Kidney (tissue), 14 donors: ENCODE data around the gene RRP7A. TPM values are rescaled to one million over a fixed set of nuclear protein-coding genes. Genes with fewer than 3 reads are reported as not detected.
"Not testable (repeated sequence)": the region's sequence is repeated elsewhere in the genome, so short reads cannot be mapped to it uniquely, and the experiment has no call there.

ENCODE experiments used
- DNase-seq, 5 donors: peaks; one replicate each; pipeline ENCODE4 v3.0.0-alpha.2; 2013 to 2020
- FAIRE-seq: peaks from 2 replicates; lab custom pipeline; 2012; peaks lifted over from hg19 to GRCh38; lab: Jason Lieb, UNC
- H3K27ac ChIP-seq, 2 donors: one replicate each; pipeline ENCODE4 v1.7.0; 2013; ENCODE audit warnings: low read depth in 2 of 2, low read length in 2 of 2, inconsistent platforms in 1 of 2
- H3K27me3 ChIP-seq: one replicate; pipeline ENCODE4 v1.7.1; 2013; ENCODE audit warnings: low read length, inconsistent platforms; ENCODE audit not compliant: control insufficient read depth, insufficient read depth
- H3K36me3 ChIP-seq, 3 donors: one replicate each; pipeline versions ENCODE4 v1.7.0 to v1.7.1; 2013; ENCODE audit warnings: low read length in 3 of 3, control low read depth in 1 of 3, inconsistent platforms in 1 of 3; ENCODE audit not compliant: insufficient read depth in 3 of 3, control insufficient read depth in 2 of 3
- H3K4me1 ChIP-seq, 3 donors: one replicate each; pipeline versions ENCODE4 v1.7.0 to v1.7.1; 2013; ENCODE audit warnings: low read length in 3 of 3, inconsistent platforms in 1 of 3, low read depth in 1 of 3; ENCODE audit not compliant: control insufficient read depth in 2 of 3, insufficient read depth in 2 of 3
- H3K4me3 ChIP-seq, 3 donors: one replicate each; pipeline versions ENCODE4 v1.7.0 to v1.8.1; 2013; ENCODE audit warnings: low read length in 3 of 3, control low read depth in 1 of 3, inconsistent platforms in 1 of 3
- H3K9ac ChIP-seq, 3 donors: one replicate each; pipeline versions ENCODE4 v1.7.0 to v1.7.1; 2013; ENCODE audit warnings: low read length in 3 of 3, control low read depth in 1 of 3, inconsistent platforms in 1 of 3
- H3K9me3 ChIP-seq, 3 donors: one replicate each; pipeline versions ENCODE4 v1.7.0 to v1.7.1; 2013; ENCODE audit warnings: low read length in 3 of 3, control low read depth in 1 of 3, inconsistent platforms in 1 of 3; ENCODE audit not compliant: control insufficient read depth in 2 of 3, insufficient read depth in 1 of 3
- intact Hi-C: fragments of 100-400 bp; cut with DNase I; formaldehyde crosslinking; loops from one replicate; pipeline ENCODE4 v1.11.1; 2022
- polyA plus RNA-seq: library from polyadenylated mRNA; stranded (reverse); fragments of 350-450 nt; fragmentation: Illumina TruSeq; extraction: RNeasy Lipid Tissue Mini Kit (QIAGEN cat#74804); gene quantifications from one replicate; pipeline ENCODE4 v1.2.3, GENCODE V29; 2014; ENCODE audit warnings: low read depth, low replicate concordance; ENCODE audit not compliant: insufficient read depth
- total RNA-seq: library from RNA; stranded (reverse); fragmentation: NEBNext Ultra II Directional; extraction: Animal tissue kit (Norgen Biotek cat#: 25700); gene quantifications from one replicate; pipeline ENCODE4 v1.2.1, GENCODE V29; 2021
- TF ChIP-seq, protein P1 (sequence below): IDR thresholded peaks from 3 replicates; pipeline ENCODE4 v1.5.1; 2012; ENCODE audit warnings: mild to moderate bottlenecking, moderate library complexity, borderline replicate concordance; ENCODE audit not compliant: insufficient read depth; ENCODE audit errors: extremely low read depth
- donor health status: control.
- donor health status: control.
- donor health status: control.
- donor health status: control.
- donor health status: control.
- donor health status: DM: yes; HTN: yes; CAD: no.
- donor health status: Normal renal cell carcinoma (clear cell type).

The RRP7A gene
- total and polyA plus RNA-seq, 2 donors from 2014 or later, result 26.3 to 35.2 TPM

DNA sequence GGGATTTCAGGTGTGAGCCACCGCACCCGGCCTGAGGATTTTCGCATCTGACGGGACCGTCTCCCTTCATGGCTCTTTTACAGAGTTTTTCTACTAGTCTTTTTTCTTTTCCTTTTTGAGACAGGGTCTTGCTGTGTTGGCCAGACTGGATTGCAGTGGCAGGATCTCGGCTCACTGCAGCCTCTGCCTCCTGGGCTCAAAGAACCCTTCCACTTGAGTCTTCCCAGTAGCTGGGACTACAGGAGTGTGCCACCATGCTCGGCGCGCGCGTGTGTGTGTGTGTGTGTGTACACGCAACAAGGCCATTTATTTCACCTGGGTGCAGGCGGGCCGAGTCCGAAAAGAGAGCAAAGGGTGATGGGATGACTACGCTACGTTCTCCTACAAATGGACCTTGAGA is 45.1 kb upstream of the RRP7A start:
- DNase-seq, result no peak
- no peaks in the 10 kb centered on the region for H3K9me3 ChIP-seq
- no peaks in the 10 kb centered on the region for H3K27me3 ChIP-seq
- no peak overlapping the region for H3K27ac ChIP-seq
- intact Hi-C loops, result no loop called here
- TF ChIP-seq, protein P1, sequence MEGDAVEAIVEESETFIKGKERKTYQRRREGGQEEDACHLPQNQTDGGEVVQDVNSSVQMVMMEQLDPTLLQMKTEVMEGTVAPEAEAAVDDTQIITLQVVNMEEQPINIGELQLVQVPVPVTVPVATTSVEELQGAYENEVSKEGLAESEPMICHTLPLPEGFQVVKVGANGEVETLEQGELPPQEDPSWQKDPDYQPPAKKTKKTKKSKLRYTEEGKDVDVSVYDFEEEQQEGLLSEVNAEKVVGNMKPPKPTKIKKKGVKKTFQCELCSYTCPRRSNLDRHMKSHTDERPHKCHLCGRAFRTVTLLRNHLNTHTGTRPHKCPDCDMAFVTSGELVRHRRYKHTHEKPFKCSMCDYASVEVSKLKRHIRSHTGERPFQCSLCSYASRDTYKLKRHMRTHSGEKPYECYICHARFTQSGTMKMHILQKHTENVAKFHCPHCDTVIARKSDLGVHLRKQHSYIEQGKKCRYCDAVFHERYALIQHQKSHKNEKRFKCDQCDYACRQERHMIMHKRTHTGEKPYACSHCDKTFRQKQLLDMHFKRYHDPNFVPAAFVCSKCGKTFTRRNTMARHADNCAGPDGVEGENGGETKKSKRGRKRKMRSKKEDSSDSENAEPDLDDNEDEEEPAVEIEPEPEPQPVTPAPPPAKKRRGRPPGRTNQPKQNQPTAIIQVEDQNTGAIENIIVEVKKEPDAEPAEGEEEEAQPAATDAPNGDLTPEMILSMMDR, result no peak
- H3K4me1 ChIP-seq, result peaks cover 0 to 9% (median 5%) of the 10 kb centered on the region in 3 donors
- no peak overlapping the region for H3K4me3 ChIP-seq
- no peak for FAIRE-seq
- H3K9ac ChIP-seq, result no peak overlapping the region
- no peaks in the 10 kb centered on the region for H3K36me3 ChIP-seq

DNA sequence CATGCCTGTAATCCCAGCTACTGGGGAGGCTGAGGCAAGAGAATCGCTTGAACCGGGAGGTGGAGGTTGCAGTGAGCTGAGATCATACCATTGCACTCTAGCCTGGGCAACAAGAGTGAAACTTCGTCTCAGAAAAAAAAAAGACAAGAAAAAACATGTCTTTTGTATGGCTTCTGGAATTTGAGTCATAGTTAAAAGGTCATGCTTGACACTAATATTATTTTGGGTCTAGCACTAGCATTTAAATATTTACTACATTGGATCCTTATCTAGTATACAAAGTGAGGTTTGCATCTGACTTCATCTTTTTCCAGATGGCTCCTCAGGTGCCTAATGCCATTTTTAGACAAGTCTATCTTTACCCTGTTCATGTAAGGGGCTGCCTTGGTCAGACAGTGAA is 44.3 kb upstream of the RRP7A start:
- H3K4me1 ChIP-seq, H3K36me3 ChIP-seq, DNase-seq, intact Hi-C loops, H3K27ac ChIP-seq, FAIRE-seq, H3K4me3 ChIP-seq, H3K27me3 ChIP-seq, H3K9me3 ChIP-seq, H3K9ac ChIP-seq: not testable (repeated sequence)

DNA sequence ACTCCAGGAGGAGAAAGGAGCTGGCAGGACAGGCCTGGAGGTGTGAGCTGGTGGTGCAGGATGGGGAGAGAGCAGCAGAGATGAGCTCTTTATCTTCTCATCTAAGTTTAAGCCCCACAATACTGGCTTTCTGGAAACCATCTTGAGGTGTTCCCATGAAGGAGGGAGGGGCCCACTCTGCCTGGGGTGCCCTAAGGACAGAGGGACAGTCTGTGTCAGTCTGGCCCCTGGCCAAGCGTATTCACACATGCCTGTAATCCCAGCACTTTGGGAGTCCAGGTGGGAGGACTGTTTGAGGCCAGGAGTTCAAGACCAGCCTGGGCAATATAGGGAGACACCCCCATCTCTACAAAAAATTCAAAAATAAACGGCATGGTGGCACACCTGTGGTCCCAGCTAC is 43.1 kb upstream of the RRP7A start:
- TF ChIP-seq, protein P1, result no peak
- Histone ChIP-seq H3K9ac (no peak overlapping the region), H3K4me1 (peaks cover 0 to 9% (median 5%) of the 10 kb centered on the region in 3 donors), H3K36me3 (no peaks in the 10 kb centered on the region), H3K27me3 (no peaks in the 10 kb centered on the region), H3K27ac (no peak overlapping the region), H3K4me3 (no peak overlapping the region), H3K9me3 (no peaks in the 10 kb centered on the region)
- FAIRE-seq (no peak), DNase-seq (peak in 1 of 5 donors; percentile 11)
- intact Hi-C loops, result no loop called here

DNA sequence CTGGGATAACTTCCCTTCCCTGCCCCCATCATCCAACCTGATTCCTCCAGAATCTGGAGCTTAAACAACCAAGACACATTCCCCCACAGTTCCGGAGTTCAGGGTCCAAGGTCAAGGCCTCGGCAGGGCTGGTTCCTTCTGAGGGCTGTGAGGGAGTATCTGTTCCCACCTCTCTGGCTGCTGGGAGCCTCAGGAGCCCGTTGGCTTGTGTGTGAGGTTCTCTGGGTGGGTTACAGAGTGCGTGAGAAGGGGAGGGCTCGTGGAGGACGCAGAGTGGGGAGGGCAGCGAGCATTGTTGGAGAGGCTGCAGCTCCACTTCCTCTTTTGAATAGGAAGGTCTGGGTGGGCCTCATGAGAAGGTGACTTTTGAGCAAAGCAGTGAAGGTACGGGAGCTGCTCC is 42.7 kb upstream of the RRP7A start:
- intact Hi-C loops, result no loop called here
- Histone ChIP-seq H3K36me3 (no peaks in the 10 kb centered on the region), H3K9ac (peak overlapping the region in 1 of 3 donors; percentile 34), H3K27ac (no peak overlapping the region), H3K9me3 (no peaks in the 10 kb centered on the region), H3K4me3 (no peak overlapping the region), H3K4me1 (peaks cover 0 to 9% (median 5%) of the 10 kb centered on the region in 3 donors), H3K27me3 (no peaks in the 10 kb centered on the region)
- TF ChIP-seq, protein P1, result no peak
- peak in 4 of 5 donors; percentile 55 to 75 (median 68) for DNase-seq
- no peak for FAIRE-seq
